ENCODE measurements around the gene PRKCE. TPM values are rescaled to one million over a fixed set of nuclear protein-coding genes. Genes with fewer than 3 reads are reported as not detected.
A peak's percentile ranks its signal among the peaks of the same experiment; 100 is the strongest.

Gene PRKCE
- total RNA-seq, 1 donor: 12.5 TPM

DNA sequence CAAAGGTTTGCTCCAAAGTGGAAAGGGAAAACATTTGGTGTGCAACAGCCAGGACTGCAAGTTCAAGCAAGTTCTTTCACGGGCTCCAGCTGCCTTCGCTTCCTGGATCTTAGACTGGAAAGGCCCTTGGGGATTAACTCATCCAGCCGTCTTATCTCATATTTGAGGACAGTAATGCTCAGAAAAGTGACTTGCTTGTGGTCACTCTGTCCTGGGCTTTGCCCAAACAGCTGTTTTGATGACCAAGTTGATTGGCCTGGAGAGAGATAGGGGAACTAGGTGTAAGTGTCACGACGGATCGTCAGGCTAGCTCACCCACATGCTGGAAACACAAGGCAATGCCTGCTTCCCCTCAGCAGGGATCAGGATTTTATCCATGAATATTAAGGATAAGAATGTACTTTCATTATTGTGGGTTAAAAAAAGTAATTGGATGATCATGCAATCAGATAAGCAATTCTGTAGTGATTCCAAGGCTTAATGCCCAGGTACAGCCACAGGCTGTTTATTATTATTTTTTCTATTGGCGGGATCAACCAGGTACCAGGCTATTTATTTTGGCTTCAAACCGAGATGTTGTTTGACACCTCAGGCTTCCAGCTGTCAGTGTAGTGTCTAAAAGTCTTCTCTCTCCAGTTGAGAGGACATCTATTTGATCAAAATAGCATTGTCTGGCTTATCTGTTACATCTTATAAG lies 483.2 kb downstream of the PRKCE start:
- H3K4me3 ChIP-seq (ENCODE audit: low read depth, low read length): no peak overlapping the region
- TF ChIP-seq, protein P1, sequence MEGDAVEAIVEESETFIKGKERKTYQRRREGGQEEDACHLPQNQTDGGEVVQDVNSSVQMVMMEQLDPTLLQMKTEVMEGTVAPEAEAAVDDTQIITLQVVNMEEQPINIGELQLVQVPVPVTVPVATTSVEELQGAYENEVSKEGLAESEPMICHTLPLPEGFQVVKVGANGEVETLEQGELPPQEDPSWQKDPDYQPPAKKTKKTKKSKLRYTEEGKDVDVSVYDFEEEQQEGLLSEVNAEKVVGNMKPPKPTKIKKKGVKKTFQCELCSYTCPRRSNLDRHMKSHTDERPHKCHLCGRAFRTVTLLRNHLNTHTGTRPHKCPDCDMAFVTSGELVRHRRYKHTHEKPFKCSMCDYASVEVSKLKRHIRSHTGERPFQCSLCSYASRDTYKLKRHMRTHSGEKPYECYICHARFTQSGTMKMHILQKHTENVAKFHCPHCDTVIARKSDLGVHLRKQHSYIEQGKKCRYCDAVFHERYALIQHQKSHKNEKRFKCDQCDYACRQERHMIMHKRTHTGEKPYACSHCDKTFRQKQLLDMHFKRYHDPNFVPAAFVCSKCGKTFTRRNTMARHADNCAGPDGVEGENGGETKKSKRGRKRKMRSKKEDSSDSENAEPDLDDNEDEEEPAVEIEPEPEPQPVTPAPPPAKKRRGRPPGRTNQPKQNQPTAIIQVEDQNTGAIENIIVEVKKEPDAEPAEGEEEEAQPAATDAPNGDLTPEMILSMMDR (IDR thresholded peaks at IDR 0.05; ENCODE audit: insufficient read depth, low read length): peak; percentile 12
- DNase-seq (ENCODE audit: low read depth): peak; percentile 89

DNA sequence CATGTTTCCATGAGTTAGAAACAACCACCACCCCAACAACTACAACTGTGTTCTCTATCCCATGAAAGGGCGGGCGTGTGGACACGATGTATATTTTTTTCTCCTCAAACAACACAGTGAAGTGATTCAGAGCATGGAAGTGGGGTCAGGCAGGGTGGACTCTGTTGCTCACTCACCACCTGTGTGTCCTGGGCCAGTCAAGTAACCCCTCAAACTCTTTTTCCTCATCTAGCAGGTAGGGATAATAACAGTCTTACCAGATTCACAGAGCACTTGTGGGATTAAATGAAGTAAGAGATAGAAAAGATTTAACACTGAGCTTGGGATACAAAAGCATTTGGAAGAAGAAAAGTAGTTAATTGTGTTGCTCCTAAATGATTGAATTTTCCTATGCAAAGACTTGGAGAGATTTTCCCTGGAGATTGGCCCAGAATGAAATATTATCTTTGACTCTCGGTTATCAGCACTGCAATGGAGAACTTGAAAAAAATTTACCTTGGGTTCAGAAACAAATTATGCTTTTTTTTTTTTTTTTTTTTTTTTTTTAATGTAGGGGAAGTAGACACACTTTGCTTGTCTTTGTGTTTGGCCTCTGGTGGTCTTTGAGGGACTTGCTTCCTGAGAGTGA lies 483.9 kb downstream of the PRKCE start:
- TF ChIP-seq, protein P1 (IDR thresholded peaks at IDR 0.05; ENCODE audit: insufficient read depth, low read length): no peak
- DNase-seq (ENCODE audit: low read depth): peak; percentile 60
- H3K4me3 ChIP-seq (ENCODE audit: low read depth, low read length): no peak overlapping the region

DNA sequence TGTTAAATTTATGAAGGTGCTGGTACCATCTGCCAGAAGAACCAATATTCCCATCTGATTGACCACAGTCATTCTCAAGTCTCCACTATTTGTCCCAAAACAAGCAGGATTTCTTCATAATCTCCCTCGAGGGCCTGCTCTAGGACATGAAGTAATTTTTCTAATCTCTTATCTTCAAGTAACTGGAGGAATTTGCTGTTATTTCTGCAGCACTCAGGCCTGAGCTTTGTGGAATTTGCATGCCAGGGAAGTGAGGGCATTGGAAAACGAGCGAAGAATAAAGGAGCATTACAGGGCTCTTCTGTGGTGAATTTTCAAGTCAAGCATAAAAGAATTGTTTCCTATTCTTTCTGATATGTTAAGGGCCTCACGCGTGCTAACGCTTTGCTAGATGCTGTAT lies 484.5 kb downstream of the PRKCE start:
- TF ChIP-seq, protein P1 (IDR thresholded peaks at IDR 0.05; ENCODE audit: insufficient read depth, low read length): no peak
- H3K4me3 ChIP-seq (ENCODE audit: low read depth, low read length): no peak overlapping the region
- DNase-seq (ENCODE audit: low read depth): peak; percentile 86

DNA sequence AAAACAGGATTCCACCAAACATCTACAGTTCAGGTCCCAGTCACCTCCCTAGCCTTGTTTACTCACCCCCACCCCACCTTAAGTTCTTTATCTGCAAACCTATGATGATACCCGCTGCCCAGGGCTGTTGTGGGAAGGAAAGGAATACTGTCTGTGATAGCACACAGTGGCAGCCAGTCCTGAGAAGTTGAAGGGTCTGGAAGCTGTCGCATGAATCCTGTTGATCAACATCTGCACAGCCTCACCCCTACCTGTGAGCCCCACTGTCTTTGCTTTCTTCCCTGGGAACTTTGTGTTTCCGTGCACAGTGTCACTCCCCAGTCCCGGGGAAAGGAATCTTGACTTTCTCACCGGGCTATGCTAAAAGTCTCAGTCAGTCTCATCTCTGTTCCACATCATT lies 485.0 kb downstream of the PRKCE start:
- DNase-seq (ENCODE audit: low read depth): no peak
- TF ChIP-seq, protein P1 (IDR thresholded peaks at IDR 0.05; ENCODE audit: insufficient read depth, low read length): no peak
- H3K4me3 ChIP-seq (ENCODE audit: low read depth, low read length): no peak overlapping the region

DNA sequence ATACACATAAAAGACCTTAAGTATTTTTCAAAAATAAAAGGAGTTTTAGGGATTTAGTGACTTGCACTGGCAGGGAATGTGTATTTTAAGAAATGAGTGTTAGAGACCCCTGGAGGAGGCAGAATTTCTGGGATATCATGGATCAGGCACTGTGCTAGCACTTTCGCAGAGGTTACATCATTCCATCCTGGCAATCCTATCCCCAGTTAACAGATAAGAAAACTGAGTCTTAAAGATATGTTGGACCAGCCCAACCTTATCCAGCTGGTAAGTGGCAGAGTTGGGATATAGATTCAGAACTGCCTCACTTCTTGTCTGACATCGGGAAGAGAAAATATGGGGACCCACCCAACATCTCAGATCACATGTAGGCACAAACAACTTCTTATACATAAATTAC lies 485.5 kb downstream of the PRKCE start:
- H3K4me3 ChIP-seq (ENCODE audit: low read depth, low read length): no peak overlapping the region
- TF ChIP-seq, protein P1 (IDR thresholded peaks at IDR 0.05; ENCODE audit: insufficient read depth, low read length): no peak
- no peak for DNase-seq (ENCODE audit: low read depth)

DNA sequence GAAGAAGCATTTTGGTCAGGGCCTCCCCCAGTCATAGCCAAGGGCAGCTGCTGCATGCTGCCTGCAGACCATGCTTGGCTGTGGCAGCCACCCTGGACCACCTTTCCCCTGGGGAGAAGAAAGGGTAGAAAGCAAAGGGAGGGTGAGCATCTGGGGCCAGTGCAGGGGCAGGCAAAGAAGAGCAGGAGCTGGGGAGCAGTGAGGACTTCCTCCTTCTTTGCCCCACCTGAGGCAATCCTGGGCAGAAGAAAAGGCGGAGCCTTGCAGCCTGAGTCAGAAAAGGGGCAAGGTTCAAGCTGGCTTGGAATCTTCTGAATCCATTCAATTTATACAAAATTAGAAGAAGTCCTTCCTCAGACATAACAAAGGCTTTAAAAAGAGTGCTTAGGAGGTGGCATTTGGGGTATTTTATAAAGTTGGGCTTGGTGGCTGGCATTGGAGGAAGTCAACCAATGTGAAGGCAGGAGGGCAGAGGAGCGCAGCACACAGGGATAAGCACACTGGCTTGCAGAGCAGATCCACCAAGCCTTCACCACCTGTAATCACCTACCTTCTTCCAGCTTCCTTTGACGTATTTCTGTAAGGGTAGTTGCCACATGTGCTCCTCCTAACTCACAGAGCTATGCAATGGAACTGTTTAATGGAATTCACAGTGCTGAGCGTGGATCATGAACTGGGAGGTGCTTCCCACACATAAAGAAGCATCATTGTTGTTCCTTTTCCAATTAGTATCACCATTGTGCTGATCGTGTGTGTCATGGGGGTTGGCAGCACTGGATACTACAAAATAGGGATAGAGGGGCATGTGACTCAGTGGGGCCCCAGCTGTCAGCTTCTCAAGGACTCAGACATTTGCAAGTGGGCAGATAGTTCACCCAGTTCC lies 491.3 kb downstream of the PRKCE start:
- no peak for DNase-seq (ENCODE audit: low read depth)
- no peak overlapping the region for H3K4me3 ChIP-seq (ENCODE audit: low read depth, low read length)
- TF ChIP-seq, protein P1 (IDR thresholded peaks at IDR 0.05; ENCODE audit: insufficient read depth, low read length): no peak

Data from fibroblast of the aortic adventitia (primary cell).